ENCODE measurements around the gene KLRC3. TPM values are rescaled to one million over a fixed set of nuclear protein-coding genes. Genes with fewer than 3 reads are reported as not detected.

The KLRC3 gene
- not detected in 2 replicates for total RNA-seq

GRCh38 chr12:10420334-10420733 lies at the start of gene KLRC3:
Gene KLRC3 (minus strand): TSS chr12:10420595. CDS start chr12:10420550, 45 bp downstream.

GRCh38 chr12:10453156-10453555 lies 32.8 kb upstream of the KLRC3 start, which contains the start of gene KLRC1:
Gene KLRC1 (minus strand): TSS chr12:10453377. CDS start chr12:10451156, 2,221 bp downstream.

GRCh38 chr12:10435816-10436215 lies 15.4 kb upstream of the KLRC3 start, which contains the start of gene KLRC2:
Gene KLRC2 (minus strand): TSS chr12:10436010. CDS start chr12:10435986, 24 bp downstream.

GRCh38 chr12:10409392-10409791 lies 11.0 kb downstream of the KLRC3 start, which contains the start of gene KLRC4:
Gene KLRC4 (minus strand): TSS chr12:10409757. CDS start chr12:10409575, 182 bp downstream.

GRCh38 chr12:10389904-10390303 lies 30.5 kb downstream of the KLRC3 start, which contains the start of gene KLRK1:
Gene KLRK1 (minus strand): TSS chr12:10390041. CDS start chr12:10388810, 1,231 bp downstream.

Other genes starting within 250 kb of the KLRC3 start
- gene OLR1, start 248.5 kb downstream of the KLRC3 start, total RNA-seq, result 1.0 and 1.8 TPM in 2 replicates
- 1.6 and 2.5 TPM in 2 replicates for gene TMEM52B, start 241.6 kb downstream of the KLRC3 start, total RNA-seq
- gene GABARAPL1, start 207.7 kb downstream of the KLRC3 start, total RNA-seq, result 24.4 and 25.1 TPM in 2 replicates
- not detected in 2 replicates for gene KLRD1, start 112.7 kb downstream of the KLRC3 start, total RNA-seq
- gene KLRK1, start 30.6 kb downstream of the KLRC3 start, total RNA-seq, result not detected in 2 replicates
- gene KLRC4, start 10.8 kb downstream of the KLRC3 start, total RNA-seq, result not detected in 2 replicates
- not detected in 2 replicates for gene KLRC2, start 15.4 kb upstream of the KLRC3 start, total RNA-seq
- gene KLRC1, start 32.8 kb upstream of the KLRC3 start, total RNA-seq, result not detected in 2 replicates
- 0.30 and 0.50 TPM in 2 replicates for gene EIF2S3B, start 85.3 kb upstream of the KLRC3 start, total RNA-seq
- 21.1 and 26.1 TPM in 2 replicates for gene MAGOHB, start 193.0 kb upstream of the KLRC3 start, total RNA-seq

Measured in bronchus fibroblast of lung (primary cell).